Caco-2 (cell line): Measurements from ENCODE around the gene TCF15. TPM values are rescaled to one million over a fixed set of nuclear protein-coding genes. Genes with fewer than 3 reads are reported as not detected.

Experiments
- BruUV-seq: library from RNA; stranded (reverse); fragments of 400-500 nt; replicated peaks from 2 replicates; lab custom pipeline; 2021; lab: Mats Ljungman, UMichigan
- CTCF ChIA-PET: fragments of 300-600 bp; sonication (Branson Sonifier 250); formaldehyde crosslinking; loops from one replicate; lab custom pipeline; 2022; ENCODE audit warnings: antibody characterized with exemption; lab: Charles Lee
- POLR2A ChIA-PET: fragments of 300-600 bp; sonication (Branson Sonifier 250); formaldehyde crosslinking; loops from one replicate; lab custom pipeline; 2022; ENCODE audit warnings: antibody characterized with exemption; lab: Charles Lee
- DNase-seq, 2 experiments: peaks; one replicate each; pipeline versions ENCODE4 v3.0.0 to v3.0.0-alpha.2; 2020 to 2022
- H3K27me3 ChIP-seq: replicated peaks from 2 replicates; pipeline ENCODE4 v1.6.0; 2011; ENCODE audit warnings: low read length; ENCODE audit not compliant: control insufficient read depth, insufficient read depth
- H3K36me3 ChIP-seq: 2 replicates; pipeline ENCODE4 v1.5.1; 2011; ENCODE audit warnings: low read length; ENCODE audit not compliant: control insufficient read depth, insufficient read depth
- H3K4me1 ChIP-seq: fragments of 250-450 bp; sonication (Bioruptor Pico); 2 replicates; pipeline ENCODE4 v1.5.1; 2020; ENCODE audit warnings: mild to moderate bottlenecking
- H3K4me3 ChIP-seq: 2 replicates; pipeline ENCODE4 v1.5.1; 2011; ENCODE audit warnings: low read depth, mild to moderate bottlenecking, control low read depth, low read length
- H3K9me3 ChIP-seq: fragments of 250-450 bp; sonication (Bioruptor Pico); 2 replicates; pipeline ENCODE4 v1.5.1; 2020; ENCODE audit warnings: mild to moderate bottlenecking, moderate library complexity
- H3K27ac Mint-ChIP-seq: one replicate; pipeline ENCODE4 v1.8.0; 2022; ENCODE audit warnings: mixed read lengths; ENCODE audit not compliant: unreplicated experiment
- H3K27me3 Mint-ChIP-seq: one replicate; pipeline ENCODE4 v1.8.0; 2022; ENCODE audit warnings: mixed read lengths; ENCODE audit not compliant: insufficient read depth, unreplicated experiment
- H3K36me3 Mint-ChIP-seq: one replicate; pipeline ENCODE4 v1.8.0; 2022; ENCODE audit warnings: mild to moderate bottlenecking, mixed read lengths; ENCODE audit not compliant: insufficient read depth, unreplicated experiment
- H3K4me1 Mint-ChIP-seq: one replicate; pipeline ENCODE4 v1.8.0; 2022; ENCODE audit warnings: low read depth, mixed read lengths; ENCODE audit not compliant: unreplicated experiment
- H3K4me3 Mint-ChIP-seq: one replicate; pipeline ENCODE4 v1.8.0; 2022; ENCODE audit warnings: mild to moderate bottlenecking, moderate library complexity, mixed read lengths; ENCODE audit not compliant: unreplicated experiment
- H3K9me3 Mint-ChIP-seq: one replicate; pipeline ENCODE4 v1.8.0; 2022; ENCODE audit warnings: mixed read lengths; ENCODE audit not compliant: unreplicated experiment
- intact Hi-C: fragments of 100-400 bp; cut with micrococcal nuclease; formaldehyde crosslinking; loops from one replicate; pipeline ENCODE4 v1.10.0; 2022; ENCODE audit not compliant: unreplicated experiment
- total RNA-seq: library from RNA; stranded (reverse); gene quantifications from 2 replicates; pipeline ENCODE4 v1.2.3, GENCODE V29; 2022
- TF ChIP-seq, protein P1 (sequence below), 2 experiments: fragments of 200-600 bp in 1 of 2; IDR thresholded peaks; 1 replicate in 1 of 2; 2 replicates in 1 of 2; pipeline versions ENCODE4 v1.5.1 to v1.8.0; 2011 to 2022; ENCODE audit warnings: antibody characterized with exemption in 1 of 2, control low read depth in 1 of 2, inconsistent platforms in 1 of 2, low read depth in 1 of 2, low read length in 1 of 2, mild to moderate bottlenecking in 1 of 2, moderate library complexity in 1 of 2; ENCODE audit not compliant: insufficient read depth in 1 of 2, severe bottlenecking in 1 of 2, unreplicated experiment in 1 of 2

The TCF15 gene
- total RNA-seq, 1 experiment from 2014 or later: not detected

DNA sequence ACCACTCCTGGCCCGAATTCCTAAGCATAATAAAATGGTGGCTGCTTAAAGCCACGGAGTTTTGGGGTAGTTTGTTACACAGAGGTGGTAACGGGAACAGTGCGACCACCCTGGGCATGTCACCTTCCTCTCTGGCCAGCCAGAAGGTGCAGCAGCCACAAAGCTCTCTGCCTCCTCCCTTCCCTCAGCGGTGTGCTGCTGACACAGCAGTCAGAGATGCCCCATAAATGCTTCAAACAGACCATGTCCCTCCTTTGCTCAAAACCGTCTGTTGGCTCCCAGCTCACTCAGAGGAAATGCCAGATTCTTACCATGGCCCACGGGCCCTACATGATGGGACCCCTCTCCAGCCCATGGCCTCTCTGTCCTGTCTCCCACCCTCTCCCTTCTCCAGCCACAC is 12.1 kb upstream of the TCF15 start:
- DNase-seq: no peak
- ChIA-PET POLR2A (no interaction called here), CTCF (no interaction called here)
- no peaks in the 10 kb centered on the region for H3K27me3 ChIP-seq
- TF ChIP-seq, protein P1, sequence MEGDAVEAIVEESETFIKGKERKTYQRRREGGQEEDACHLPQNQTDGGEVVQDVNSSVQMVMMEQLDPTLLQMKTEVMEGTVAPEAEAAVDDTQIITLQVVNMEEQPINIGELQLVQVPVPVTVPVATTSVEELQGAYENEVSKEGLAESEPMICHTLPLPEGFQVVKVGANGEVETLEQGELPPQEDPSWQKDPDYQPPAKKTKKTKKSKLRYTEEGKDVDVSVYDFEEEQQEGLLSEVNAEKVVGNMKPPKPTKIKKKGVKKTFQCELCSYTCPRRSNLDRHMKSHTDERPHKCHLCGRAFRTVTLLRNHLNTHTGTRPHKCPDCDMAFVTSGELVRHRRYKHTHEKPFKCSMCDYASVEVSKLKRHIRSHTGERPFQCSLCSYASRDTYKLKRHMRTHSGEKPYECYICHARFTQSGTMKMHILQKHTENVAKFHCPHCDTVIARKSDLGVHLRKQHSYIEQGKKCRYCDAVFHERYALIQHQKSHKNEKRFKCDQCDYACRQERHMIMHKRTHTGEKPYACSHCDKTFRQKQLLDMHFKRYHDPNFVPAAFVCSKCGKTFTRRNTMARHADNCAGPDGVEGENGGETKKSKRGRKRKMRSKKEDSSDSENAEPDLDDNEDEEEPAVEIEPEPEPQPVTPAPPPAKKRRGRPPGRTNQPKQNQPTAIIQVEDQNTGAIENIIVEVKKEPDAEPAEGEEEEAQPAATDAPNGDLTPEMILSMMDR (IDR thresholded peaks at IDR 0.05; ENCODE audit: insufficient read depth in 1 of 2, low read depth in 1 of 2, low read length in 1 of 2, severe bottlenecking in 1 of 2, unreplicated experiment in 1 of 2): no peak
- intact Hi-C loops: no loop called here
- peaks cover 3% of the 10 kb centered on the region for H3K27me3 Mint-ChIP-seq
- peaks cover 27% of the 10 kb centered on the region for H3K4me1 Mint-ChIP-seq
- H3K36me3 Mint-ChIP-seq: peaks cover 6% of the 10 kb centered on the region
- no peak overlapping the region for H3K4me3 Mint-ChIP-seq
- H3K4me1 ChIP-seq: peaks cover 13% of the 10 kb centered on the region
- no TSS peak for BruUV-seq
- no peak overlapping the region for H3K4me3 ChIP-seq
- H3K9me3 Mint-ChIP-seq: peaks cover 20% of the 10 kb centered on the region
- peaks cover 10% of the 10 kb centered on the region for H3K9me3 ChIP-seq
- H3K36me3 ChIP-seq: no peaks in the 10 kb centered on the region
- no peak overlapping the region for H3K27ac Mint-ChIP-seq

DNA sequence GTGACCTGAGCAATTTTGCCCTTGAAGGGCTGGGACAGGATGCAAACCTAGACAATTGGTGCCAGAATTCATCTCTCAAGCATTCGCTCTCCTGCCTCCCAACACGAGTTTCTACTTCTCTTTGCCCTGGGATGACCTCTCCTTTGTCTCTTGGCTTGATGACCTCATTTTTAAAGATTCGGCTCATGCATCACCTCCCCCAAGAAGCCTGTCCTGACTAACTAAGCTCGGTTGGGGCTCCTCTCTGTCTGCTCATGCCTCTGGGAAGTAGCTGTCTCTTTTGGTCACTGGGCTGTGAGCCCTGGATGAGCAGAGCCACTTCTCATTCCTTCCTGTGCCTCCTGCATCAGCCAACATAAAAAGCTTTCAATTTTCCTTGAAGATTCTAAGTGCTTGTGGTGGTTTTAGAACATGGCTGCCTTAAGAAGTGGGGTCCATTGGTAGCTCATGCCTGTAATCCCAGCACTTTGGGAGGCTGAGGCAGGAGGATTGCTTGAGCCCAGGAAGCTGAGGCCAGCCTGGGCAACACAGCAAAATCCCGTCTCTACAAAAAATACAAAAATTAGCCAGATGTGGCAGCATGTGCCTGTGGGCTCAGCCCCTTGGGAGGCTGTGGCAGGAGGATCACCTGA is 11.1 kb upstream of the TCF15 start:
- Mint-ChIP-seq H3K4me3 (no peak overlapping the region), H3K9me3 (peaks cover 21% of the 10 kb centered on the region), H3K36me3 (peaks cover 6% of the 10 kb centered on the region), H3K27ac (no peak overlapping the region), H3K27me3 (peaks cover 3% of the 10 kb centered on the region), H3K4me1 (peaks cover 27% of the 10 kb centered on the region)
- no peak overlapping the region for H3K4me3 ChIP-seq
- DNase-seq: no peak
- TF ChIP-seq, protein P1 (IDR thresholded peaks at IDR 0.05; ENCODE audit: insufficient read depth in 1 of 2, low read depth in 1 of 2, low read length in 1 of 2, severe bottlenecking in 1 of 2, unreplicated experiment in 1 of 2): no peak
- peaks cover 13% of the 10 kb centered on the region for H3K4me1 ChIP-seq
- H3K9me3 ChIP-seq: peaks cover 10% of the 10 kb centered on the region
- intact Hi-C loops: no loop called here
- H3K36me3 ChIP-seq: no peaks in the 10 kb centered on the region
- BruUV-seq: no TSS peak
- no peaks in the 10 kb centered on the region for H3K27me3 ChIP-seq
- ChIA-PET CTCF (interaction anchor here (1.0 kb wide), 1 partner anchor 24 kb away, joined by 3 read pairs; no protein-coding TSS in a partner anchor), POLR2A (no interaction called here)

DNA sequence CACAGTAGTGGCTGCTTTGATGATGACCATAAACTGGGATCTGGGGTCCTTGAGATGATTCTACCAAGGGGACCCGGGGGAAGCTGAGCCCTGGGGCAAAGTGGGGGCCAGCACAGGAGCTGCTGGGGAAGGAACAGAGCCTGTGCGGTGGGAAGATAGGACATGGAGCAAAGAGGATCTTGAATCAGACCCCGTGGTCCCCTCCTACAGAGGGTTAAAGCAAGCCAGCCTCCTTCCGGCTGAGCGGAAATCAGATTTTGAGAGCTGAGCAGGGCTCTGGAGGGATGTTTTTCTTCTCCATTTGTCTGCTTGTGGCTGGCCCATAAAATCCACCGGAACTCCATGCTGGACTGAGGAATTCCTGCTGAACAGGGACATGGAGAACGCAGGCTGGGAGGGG is 10.1 kb upstream of the TCF15 start:
- peaks cover 3% of the 10 kb centered on the region for H3K27me3 Mint-ChIP-seq
- no peak overlapping the region for H3K4me3 Mint-ChIP-seq
- ChIA-PET POLR2A (no interaction called here), CTCF (interaction anchor here (1.0 kb wide), 1 partner anchor 25 kb away, joined by 3 read pairs; no protein-coding TSS in a partner anchor)
- H3K27ac Mint-ChIP-seq: no peak overlapping the region
- Histone ChIP-seq H3K9me3 (peaks cover 10% of the 10 kb centered on the region), H3K27me3 (no peaks in the 10 kb centered on the region), H3K4me1 (peaks cover 13% of the 10 kb centered on the region), H3K36me3 (no peaks in the 10 kb centered on the region), H3K4me3 (no peak overlapping the region)
- intact Hi-C loops: no loop called here
- H3K4me1 Mint-ChIP-seq: peaks cover 32% of the 10 kb centered on the region
- DNase-seq: no peak
- peaks cover 6% of the 10 kb centered on the region for H3K36me3 Mint-ChIP-seq
- BruUV-seq: no TSS peak
- TF ChIP-seq, protein P1 (IDR thresholded peaks at IDR 0.05; ENCODE audit: insufficient read depth in 1 of 2, low read depth in 1 of 2, low read length in 1 of 2, severe bottlenecking in 1 of 2, unreplicated experiment in 1 of 2): no peak
- H3K9me3 Mint-ChIP-seq: peaks cover 20% of the 10 kb centered on the region
